Activated T-cell treated with anti-CD3 and anti-CD28 coated beads, Interleukin-2, amount 50 U/mL, for 72 hours (primary cell): ENCODE data around the gene WDR1. TPM values are rescaled to one million over a fixed set of nuclear protein-coding genes. Genes with fewer than 3 reads are reported as not detected.

Experiments
- ATAC-seq, 2 donors: fragments of 150-1000 bp; cut with Tn5 transposase; replicated peaks in 1 of 2; 2 replicates each; pipeline ENCODE4 v1.10.0; 2021; ENCODE audit warnings: moderate library complexity in 2 of 2, mild to moderate bottlenecking in 1 of 2
- DNase-seq, 2 donors: peaks; one replicate each; pipeline ENCODE4 v3.0.0; 2021 to 2022; ENCODE audit warnings: mixed read lengths in 1 of 2
- H3K27ac Mint-ChIP-seq: one replicate; pipeline ENCODE4 v1.8.0; 2022; ENCODE audit warnings: mild to moderate bottlenecking, moderate library complexity, mixed read lengths
- H3K27me3 Mint-ChIP-seq: one replicate; pipeline ENCODE4 v1.8.0; 2022; ENCODE audit warnings: low read depth, mixed read lengths
- H3K36me3 Mint-ChIP-seq, 2 donors: one replicate each; pipeline ENCODE4 v1.8.0; 2022; ENCODE audit warnings: mixed read lengths in 2 of 2, mild to moderate bottlenecking in 1 of 2; ENCODE audit not compliant: insufficient read depth in 2 of 2
- H3K4me1 Mint-ChIP-seq: one replicate; pipeline ENCODE4 v1.8.0; 2022; ENCODE audit warnings: low read depth, mixed read lengths
- H3K4me3 Mint-ChIP-seq, 2 donors: one replicate each; pipeline ENCODE4 v1.8.0; 2022; ENCODE audit warnings: mild to moderate bottlenecking in 2 of 2, mixed read lengths in 2 of 2, moderate library complexity in 2 of 2
- H3K9me3 Mint-ChIP-seq, 2 donors: one replicate each; pipeline ENCODE4 v1.8.0; 2022; ENCODE audit warnings: mixed read lengths in 2 of 2
- total RNA-seq, 2 donors: library from RNA; stranded (reverse); gene quantifications; one replicate each; pipeline ENCODE4 v1.2.3, GENCODE V29; 2022

WDR1 gene, protein sequence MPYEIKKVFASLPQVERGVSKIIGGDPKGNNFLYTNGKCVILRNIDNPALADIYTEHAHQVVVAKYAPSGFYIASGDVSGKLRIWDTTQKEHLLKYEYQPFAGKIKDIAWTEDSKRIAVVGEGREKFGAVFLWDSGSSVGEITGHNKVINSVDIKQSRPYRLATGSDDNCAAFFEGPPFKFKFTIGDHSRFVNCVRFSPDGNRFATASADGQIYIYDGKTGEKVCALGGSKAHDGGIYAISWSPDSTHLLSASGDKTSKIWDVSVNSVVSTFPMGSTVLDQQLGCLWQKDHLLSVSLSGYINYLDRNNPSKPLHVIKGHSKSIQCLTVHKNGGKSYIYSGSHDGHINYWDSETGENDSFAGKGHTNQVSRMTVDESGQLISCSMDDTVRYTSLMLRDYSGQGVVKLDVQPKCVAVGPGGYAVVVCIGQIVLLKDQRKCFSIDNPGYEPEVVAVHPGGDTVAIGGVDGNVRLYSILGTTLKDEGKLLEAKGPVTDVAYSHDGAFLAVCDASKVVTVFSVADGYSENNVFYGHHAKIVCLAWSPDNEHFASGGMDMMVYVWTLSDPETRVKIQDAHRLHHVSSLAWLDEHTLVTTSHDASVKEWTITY
- total RNA-seq, result 100 to 1,000 TPM; 304 to 326 TPM

DNA sequence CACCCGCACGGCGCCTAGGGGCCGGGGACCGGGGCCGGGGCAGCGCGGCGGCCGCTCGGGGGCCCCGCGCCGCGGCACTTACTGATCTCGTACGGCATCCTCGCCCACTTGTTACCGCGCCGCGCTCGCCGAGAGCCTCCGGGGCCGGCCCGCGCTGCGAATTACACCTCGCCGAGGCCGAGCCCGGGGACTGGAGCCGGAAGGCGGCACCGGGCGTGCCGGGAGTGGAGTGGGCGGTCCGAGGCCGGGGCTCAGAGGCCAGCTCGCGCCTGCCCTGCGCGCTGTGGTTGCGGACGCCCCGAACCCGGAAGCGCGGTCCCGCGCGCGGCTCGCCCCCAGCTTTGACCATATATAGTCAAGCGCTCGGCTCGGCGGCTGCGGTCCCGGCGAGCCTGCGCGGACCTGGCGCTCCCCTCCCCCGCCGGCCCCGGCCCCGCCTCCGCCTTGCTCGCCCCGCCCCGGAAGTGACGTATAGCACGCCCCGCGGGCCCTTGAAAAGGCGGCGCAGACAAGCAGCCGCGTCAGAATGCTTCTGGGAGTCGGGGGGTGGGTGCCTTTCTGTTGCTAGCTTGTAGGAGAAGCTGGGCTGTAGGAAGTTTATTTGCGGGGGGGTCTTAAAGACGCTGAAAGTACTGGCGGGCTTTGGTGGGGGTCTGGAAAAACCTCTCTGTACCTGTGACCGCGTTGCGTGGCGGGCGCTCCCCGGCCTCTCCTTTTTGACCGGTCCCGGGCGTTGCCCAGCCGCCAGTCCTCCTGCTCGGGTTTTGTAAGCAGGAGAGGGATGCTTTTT lies at the start of gene WDR1:
WDR1 (minus strand) TSS at position 231 of the 790 bp plus-strand sequence; CDS start at position 98, 133 bp downstream.
- Mint-ChIP-seq H3K9me3 (no peaks in the 10 kb centered on the region), H3K27ac (peak within 1 kb of the TSS; percentile 99), H3K4me1 (peaks cover 85% of the 10 kb centered on the region), H3K36me3 (peaks cover 12 to 28% of the 10 kb centered on the region in 2 donors), H3K4me3 (peak within 1 kb of the TSS; percentile 93 to 98), H3K27me3 (no peaks in the 10 kb centered on the region)
- ATAC-seq (peak; percentile 84 to 86), DNase-seq (peak; percentile 89 to 91)

DNA sequence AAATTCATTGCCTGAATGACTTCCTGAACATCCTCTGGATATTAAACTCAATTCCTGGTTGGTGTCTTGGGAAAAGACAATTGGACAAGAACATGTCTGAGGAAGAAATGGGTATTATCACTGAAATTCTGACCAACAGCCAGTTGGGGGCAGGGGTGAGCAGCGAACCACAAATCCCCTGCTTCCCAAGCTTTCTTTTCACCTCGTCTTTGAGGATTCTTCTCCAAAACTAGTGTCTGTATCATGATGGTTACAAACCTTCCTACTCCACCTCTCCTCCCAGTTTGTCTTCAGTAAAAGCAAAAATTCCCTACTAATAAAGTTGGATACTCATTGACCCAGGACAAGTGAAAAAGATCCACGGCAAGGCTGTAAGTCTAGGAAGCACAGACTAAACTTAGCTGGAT lies 48.3 kb upstream of the WDR1 start:
- ATAC-seq, result no peak
- H3K9me3 Mint-ChIP-seq, result no peaks in the 10 kb centered on the region
- no peak overlapping the region for H3K4me3 Mint-ChIP-seq
- no peaks in the 10 kb centered on the region for H3K27me3 Mint-ChIP-seq
- no peak for DNase-seq
- H3K27ac Mint-ChIP-seq, result no peak overlapping the region
- peaks cover 23% of the 10 kb centered on the region for H3K4me1 Mint-ChIP-seq
- H3K36me3 Mint-ChIP-seq, result no peaks in the 10 kb centered on the region

DNA sequence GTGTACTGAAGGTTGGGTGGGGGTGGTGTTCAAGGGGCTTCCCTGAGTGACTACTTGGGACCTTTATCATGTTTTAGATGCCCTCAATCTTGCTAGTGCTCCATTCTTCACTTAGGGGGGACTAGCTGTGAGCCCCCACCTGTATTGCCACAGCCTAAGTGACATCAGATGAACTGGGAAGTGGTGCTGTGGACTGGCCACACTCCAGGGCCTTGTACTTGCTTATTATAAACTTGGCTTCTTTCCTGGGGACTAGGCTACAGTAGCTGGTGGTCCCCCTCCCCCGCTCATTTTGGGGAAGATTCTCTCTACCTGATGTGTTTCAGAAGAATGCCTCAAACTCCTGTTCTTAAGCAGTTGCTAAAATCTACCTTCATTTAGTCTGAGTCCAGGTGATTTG lies 46.7 kb upstream of the WDR1 start:
- Mint-ChIP-seq H3K27ac (no peak overlapping the region), H3K4me3 (no peak overlapping the region), H3K4me1 (peaks cover 31% of the 10 kb centered on the region), H3K36me3 (no peaks in the 10 kb centered on the region), H3K9me3 (no peaks in the 10 kb centered on the region), H3K27me3 (no peaks in the 10 kb centered on the region)
- DNase-seq (no peak), ATAC-seq (no peak)

DNA sequence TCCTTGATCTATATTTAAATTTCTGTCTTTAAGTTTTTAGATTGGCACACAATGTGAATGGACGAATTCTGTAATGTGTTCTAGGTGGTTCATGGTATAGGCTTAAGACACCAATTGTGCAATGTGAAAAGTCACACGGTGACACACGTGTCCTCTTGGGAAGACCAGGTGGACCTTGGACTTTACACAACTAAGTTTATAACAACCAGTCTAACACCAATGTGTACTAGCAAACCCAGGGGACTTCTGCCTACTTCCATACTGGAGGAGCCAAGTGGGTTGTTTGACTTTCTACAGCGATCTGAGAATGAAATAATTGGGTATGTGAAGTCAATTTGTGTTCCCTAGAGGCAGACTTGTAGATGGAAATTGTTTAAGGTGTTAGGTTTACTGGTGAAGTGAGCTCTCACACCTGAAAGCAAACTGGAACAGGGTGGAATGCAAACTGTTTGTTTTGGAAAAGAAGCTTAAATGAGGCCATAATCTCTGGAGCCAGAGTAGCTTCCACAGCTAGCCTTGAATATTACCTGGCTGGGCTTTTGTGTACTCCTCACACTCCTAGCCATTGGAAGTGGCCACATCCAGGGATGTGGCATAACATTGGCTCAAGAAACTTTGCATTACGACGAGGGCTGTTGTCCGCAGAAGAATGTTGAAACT lies 45.9 kb upstream of the WDR1 start:
- no peak for DNase-seq
- no peaks in the 10 kb centered on the region for H3K36me3 Mint-ChIP-seq
- no peaks in the 10 kb centered on the region for H3K27me3 Mint-ChIP-seq
- no peaks in the 10 kb centered on the region for H3K9me3 Mint-ChIP-seq
- H3K27ac Mint-ChIP-seq, result no peak overlapping the region
- H3K4me1 Mint-ChIP-seq, result peaks cover 37% of the 10 kb centered on the region
- ATAC-seq, result no peak
- H3K4me3 Mint-ChIP-seq, result no peak overlapping the region

DNA sequence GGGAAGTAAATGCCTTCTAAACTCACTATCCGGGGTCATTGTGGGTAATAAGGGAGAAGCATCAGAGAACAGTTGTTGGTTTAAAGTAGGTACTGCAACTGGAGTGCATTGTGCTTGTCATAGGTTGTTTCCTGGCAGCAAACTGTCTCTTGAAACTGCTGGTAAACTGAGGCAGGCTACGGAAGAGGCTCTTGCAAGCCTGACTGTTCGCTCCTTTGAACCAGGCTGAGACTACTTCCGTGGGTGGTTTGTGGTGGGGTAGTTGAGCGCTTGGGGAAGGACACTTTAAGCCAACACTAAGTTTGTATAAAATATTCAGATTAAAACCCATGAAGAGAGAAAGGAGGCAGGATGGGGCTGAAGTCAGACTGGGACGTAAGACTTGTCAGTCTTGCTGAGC lies 45.2 kb upstream of the WDR1 start:
- Mint-ChIP-seq H3K27me3 (no peaks in the 10 kb centered on the region), H3K4me1 (peaks cover 39% of the 10 kb centered on the region)
- peak; percentile 28 to 39 for DNase-seq

DNA sequence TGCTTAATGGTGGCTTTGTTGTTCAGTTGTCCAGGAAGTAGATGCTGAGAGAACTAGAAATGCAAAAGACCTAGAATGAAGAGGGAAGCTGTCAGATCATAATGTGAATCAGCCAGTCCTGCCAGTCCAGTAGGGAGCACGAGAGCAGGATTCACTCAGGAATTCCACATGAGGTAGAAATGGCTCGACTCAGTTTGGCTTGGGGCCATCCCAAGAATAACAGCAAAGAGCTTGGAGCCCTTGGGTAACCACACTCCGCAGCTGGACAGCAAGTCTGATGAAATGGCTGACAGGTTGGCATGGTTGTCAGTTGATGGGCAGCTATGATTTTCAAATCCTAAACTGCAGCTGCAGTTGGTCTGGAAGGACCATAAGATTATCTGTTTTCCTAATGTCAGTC lies 44.5 kb upstream of the WDR1 start:
- Mint-ChIP-seq H3K4me3 (no peak overlapping the region), H3K9me3 (no peaks in the 10 kb centered on the region), H3K36me3 (no peaks in the 10 kb centered on the region), H3K27me3 (no peaks in the 10 kb centered on the region), H3K27ac (no peak overlapping the region), H3K4me1 (peaks cover 39% of the 10 kb centered on the region)
- DNase-seq, result no peak
- ATAC-seq, result no peak

More for the DNA sequence above, 45.2 kb upstream of the WDR1 start:
- H3K27ac Mint-ChIP-seq, result no peak overlapping the region
- peak; percentile 71 to 84 for ATAC-seq
- H3K9me3 Mint-ChIP-seq, result no peaks in the 10 kb centered on the region
- H3K4me3 Mint-ChIP-seq, result peak overlapping the region in 1 of 2 donors; percentile 11
- H3K36me3 Mint-ChIP-seq, result no peaks in the 10 kb centered on the region

DNA sequence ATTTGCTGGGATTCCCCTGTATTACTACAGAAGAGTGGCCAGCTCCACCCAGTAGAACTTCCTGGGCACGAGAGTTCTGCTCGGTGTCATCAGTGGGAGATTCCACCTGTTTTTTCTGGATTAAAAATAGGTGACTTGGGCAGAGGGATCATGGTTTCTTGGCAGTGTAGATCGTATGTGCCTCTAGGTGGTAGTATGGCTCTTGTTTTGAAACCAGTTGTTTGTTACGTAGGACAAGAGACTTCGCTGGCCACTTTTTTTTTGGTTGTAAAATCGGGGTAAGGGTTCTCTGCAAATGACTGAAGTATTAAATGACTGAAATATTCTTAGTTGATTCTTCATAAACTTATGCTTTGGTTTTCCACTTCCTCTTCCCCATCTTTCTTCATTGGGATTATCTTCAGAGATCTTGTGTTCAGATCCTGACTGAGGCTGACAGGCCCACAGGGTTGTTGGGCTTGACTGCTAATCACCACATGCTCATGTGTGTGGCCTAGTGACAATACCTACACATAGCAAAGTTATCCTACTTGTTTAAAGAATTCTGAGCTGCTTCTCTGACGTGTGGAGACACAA lies 43.8 kb upstream of the WDR1 start:
- H3K36me3 Mint-ChIP-seq, result no peaks in the 10 kb centered on the region
- no peaks in the 10 kb centered on the region for H3K9me3 Mint-ChIP-seq
- no peaks in the 10 kb centered on the region for H3K27me3 Mint-ChIP-seq
- no peak overlapping the region for H3K27ac Mint-ChIP-seq
- H3K4me3 Mint-ChIP-seq, result no peak overlapping the region
- no peak for ATAC-seq
- peaks cover 39% of the 10 kb centered on the region for H3K4me1 Mint-ChIP-seq
- no peak for DNase-seq

DNA sequence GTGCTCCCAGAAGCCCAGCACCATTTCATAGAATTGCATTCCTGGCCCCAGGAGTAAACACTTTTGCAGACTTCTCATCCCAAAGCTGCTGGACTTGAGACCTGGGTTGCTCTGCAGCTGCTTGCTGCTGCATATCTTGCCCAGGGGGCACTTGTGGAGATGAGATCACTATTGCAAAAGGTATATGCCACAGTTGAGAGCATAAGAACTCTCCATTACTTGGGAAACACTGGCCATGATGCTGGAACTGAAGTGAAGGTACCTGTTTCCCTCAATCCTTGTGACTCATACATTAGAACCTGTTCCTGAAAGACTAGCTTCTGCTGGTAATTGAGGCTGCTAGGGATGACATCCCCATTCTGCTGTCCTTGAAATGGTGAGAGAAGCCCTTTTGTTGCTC lies 43.1 kb upstream of the WDR1 start:
- Mint-ChIP-seq H3K36me3 (no peaks in the 10 kb centered on the region), H3K27ac (no peak overlapping the region), H3K4me3 (no peak overlapping the region), H3K27me3 (no peaks in the 10 kb centered on the region), H3K9me3 (no peaks in the 10 kb centered on the region), H3K4me1 (peaks cover 39% of the 10 kb centered on the region)
- DNase-seq (no peak), ATAC-seq (no peak)

DNA sequence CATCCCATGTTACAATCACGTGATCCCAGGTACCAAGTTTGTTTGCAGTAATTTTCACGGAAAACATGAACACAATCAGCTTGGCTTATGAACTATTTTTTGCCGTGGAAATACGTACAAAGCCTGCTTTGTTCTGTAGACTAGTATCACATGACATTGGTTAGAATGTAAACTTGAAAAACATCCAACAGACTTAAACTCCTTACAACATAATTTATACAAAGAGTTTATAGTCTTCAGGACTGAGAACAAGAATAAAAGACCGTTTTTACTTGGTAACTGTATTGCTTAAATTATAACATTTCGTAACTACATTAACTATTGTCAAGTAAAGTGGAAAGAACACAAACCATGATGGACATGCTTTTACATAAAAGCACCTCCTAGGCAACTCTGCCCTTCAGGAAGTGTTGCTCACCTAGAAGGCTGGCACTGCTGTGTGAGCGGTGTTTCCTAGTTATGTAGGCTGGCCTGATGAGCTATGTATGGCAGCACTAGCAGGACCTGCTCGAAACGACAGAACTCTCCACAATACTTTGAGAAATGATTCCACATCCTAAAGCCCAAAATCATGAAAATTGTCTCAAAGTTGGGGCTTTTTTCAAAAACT lies 41.8 kb upstream of the WDR1 start:
- H3K27me3 Mint-ChIP-seq, result no peaks in the 10 kb centered on the region
- H3K4me3 Mint-ChIP-seq, result no peak overlapping the region
- H3K27ac Mint-ChIP-seq, result no peak overlapping the region
- H3K9me3 Mint-ChIP-seq, result no peaks in the 10 kb centered on the region
- no peaks in the 10 kb centered on the region for H3K36me3 Mint-ChIP-seq
- ATAC-seq (peak in 1 of 2 donors; percentile 41), DNase-seq (no peak)
- H3K4me1 Mint-ChIP-seq, result peaks cover 39% of the 10 kb centered on the region

DNA sequence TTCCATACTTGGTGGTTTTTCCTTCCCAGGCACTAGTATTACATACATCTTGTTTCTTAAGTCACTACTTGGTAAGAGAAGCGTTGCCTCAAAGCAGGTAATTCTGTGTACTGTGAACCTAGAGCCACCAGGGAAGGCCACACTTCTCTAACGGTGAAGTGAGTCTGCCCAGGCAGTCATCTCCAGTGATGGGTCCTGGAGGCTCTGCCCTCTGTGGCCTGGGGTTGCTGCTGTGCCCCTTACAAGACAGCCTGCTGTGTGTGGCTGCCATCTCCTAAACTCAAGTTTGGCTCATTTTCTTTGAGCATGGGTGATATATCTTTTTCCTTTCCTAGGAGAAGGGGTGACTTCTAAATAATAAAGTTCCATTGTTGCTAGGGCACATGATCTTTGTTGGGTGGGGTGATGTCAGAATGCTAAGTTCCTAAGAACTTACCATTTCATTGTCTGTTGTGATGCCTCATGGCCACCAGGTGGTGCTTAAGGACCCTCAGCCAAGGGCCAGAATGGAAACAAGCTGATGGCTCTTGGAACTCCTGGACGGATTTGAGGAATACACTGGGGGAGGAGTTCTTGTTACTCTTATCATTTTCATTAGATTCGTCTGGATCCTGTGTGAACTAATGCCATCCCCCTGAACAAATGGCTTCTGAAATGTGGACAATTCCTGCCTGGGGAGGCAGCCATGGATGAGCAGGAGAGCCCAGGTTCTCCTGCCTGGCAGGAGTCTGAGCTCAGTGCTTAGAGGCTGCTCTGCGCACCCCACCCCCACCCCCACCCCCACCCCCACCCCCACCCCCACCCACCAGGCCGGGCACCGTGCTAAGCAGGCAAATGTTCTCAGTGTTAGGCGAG lies 41.1 kb upstream of the WDR1 start:
- Mint-ChIP-seq H3K9me3 (no peaks in the 10 kb centered on the region), H3K4me1 (peaks cover 39% of the 10 kb centered on the region), H3K27ac (no peak overlapping the region), H3K27me3 (no peaks in the 10 kb centered on the region), H3K4me3 (no peak overlapping the region), H3K36me3 (no peaks in the 10 kb centered on the region)
- ATAC-seq (peak; percentile 51 to 62), DNase-seq (peak; percentile 38 to 53)

DNA sequence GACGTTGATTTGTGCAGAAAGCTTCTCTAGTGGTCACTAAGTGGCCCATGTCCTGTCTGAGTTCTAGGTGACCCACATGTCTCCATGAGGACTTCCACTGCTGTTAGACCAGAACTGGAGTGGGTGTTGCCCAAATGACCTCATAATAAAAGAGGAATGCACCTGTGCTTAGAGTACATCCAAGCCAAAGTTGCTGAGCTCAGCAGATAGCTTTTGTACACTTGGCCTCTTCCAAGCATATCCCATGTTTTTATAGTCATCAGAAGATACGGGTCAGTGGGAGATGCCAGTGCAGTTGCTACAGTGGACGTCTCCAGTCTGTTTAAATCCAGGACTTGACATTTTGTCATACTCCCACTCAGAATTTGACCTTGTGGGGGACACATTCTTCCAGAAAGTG lies 37.6 kb upstream of the WDR1 start:
- H3K4me3 Mint-ChIP-seq, result no peak overlapping the region
- no peak for ATAC-seq

More for the DNA sequence above, 37.6 kb upstream of the WDR1 start:
- Mint-ChIP-seq H3K4me1 (peaks cover 11% of the 10 kb centered on the region), H3K27ac (no peak overlapping the region), H3K27me3 (no peaks in the 10 kb centered on the region), H3K9me3 (no peaks in the 10 kb centered on the region), H3K36me3 (no peaks in the 10 kb centered on the region)
- no peak for DNase-seq
